Activated gamma-delta T cell treated with anti-CD3 and anti-CD28 coated beads, Interleukin-2, amount 50 U/mL, for 16 hours (primary cell): ENCODE results near the gene PCLO.

Source experiments
- DNase-seq: peaks from one replicate; pipeline ENCODE4 v3.0.0-alpha.2; 2020; ENCODE audit warnings: low read depth

Gene PCLO

DNA sequence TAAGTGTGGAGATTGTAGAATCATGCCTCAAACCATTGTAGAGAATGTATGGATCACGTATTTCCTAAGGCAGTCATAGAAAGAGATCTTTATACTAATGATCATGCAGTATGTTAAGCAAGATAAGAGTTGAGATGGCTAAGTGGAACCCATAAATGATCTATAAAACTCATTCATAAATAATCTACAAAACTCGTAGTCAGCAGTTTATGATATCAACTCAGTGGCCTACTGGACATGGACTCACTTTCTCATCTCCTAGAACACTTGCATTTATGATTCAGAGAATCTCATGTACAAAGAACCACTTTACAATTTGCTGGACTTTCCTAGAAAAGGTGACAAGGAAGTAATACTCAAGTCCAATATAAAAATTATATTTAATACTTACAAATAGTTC is 339.6 kb downstream of the PCLO start:
- DNase-seq: no peak

DNA sequence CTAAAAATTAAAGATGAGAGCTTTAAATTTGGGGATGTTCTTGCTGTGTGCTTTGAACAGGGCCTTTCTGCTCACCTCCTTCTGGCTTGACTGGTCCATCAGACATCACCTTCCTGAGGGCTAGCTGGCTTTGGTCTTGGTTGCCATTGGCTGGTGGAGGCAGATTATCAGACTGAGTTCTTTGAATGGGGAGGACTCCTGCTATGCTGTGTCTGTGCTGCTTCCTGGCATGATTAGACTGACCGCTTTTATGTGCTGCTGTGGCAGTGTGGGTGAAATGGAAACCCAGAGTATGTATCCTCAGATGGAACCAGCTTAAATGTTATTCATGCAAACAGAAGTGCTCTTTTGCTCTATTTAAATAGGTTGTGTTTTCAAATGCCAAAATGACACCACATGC is 341.6 kb downstream of the PCLO start:
- no peak for DNase-seq

DNA sequence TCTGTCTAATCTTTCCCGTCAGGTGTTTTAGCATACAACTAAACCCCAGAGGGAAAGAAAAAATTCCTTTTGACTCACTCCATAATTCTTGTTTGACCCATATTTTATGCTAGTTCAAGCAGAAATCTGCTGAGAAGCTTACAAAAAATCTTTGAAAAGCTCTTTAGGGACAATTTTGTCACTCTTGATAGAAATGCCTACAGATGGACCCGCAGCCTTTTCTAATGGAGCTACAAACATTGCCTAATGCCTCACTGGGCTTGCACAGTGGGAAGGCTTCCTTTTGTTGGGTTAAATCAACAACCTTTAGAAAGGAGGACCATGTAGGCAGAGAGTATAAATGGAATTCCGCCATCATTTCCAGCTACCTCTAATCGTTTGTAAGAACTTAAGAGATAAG is 344.5 kb downstream of the PCLO start:
- DNase-seq: no peak

DNA sequence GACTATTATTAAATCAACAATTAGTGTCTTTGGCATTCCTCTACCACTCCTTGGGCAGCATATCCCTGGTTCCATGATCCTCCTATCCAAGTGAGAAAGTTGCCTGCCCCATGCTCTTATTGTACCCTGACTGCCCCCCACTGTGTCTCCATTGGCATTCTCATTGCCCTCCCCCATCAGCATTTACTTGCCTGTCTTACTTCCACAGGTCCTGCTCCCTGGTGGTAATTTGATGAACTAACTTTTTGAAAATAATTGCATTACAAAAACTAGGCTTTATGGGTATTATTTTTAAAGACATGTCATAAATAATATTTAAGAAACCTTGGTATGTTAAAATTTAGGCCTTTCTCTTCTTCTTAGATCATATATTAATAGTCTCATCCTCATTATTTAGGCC is 346.4 kb downstream of the PCLO start:
- DNase-seq: no peak

DNA sequence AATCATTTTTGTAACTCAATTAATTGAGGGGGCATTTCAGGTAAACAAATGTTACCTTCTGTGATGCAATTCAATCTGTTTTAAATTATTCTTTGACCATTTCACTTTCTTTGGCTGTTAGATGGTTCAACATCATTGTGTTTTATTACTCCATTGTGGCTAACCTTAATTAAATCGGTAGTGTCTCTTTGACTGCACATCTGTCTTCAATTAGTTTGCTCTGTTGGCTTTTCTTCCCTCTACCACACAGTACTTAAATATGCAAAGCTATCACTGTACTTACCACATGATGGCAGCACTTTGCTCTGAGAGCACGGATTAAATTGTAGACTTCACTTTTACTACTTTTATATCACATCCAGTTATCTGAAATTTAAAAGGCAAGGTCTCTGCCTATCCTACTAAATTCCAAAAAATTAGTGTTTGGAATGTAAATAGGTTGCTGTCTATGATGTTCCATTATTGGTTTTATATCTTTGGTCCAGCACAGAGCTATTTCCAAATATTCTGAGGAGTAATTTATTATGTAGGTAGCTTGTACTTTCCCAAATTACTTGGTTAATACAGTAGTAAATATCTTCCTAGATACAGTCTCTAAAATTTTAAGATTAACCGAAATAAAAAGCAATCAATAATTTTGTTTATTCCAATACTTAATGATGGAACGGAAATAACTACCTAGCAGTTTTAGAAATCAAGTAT is 352.0 kb downstream of the PCLO start:
- DNase-seq: no peak

DNA sequence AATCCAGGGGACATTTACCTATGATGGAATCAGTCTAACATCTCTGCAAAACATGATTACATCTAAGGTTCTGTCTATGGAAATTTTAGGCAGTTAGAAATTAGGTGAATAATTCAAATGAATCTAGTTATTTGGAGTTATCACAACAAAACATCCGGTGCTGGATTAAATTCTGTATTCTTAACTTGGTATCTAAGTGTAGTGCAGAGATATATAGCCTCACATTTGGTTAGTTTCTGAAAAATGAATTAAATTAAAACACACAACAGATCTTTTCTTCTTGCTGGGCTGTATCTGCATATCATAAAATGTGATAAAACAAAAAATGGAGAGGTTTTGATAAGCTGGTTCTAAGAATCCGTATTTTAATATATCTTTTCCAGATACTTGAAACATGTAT is 354.1 kb downstream of the PCLO start:
- no peak for DNase-seq

DNA sequence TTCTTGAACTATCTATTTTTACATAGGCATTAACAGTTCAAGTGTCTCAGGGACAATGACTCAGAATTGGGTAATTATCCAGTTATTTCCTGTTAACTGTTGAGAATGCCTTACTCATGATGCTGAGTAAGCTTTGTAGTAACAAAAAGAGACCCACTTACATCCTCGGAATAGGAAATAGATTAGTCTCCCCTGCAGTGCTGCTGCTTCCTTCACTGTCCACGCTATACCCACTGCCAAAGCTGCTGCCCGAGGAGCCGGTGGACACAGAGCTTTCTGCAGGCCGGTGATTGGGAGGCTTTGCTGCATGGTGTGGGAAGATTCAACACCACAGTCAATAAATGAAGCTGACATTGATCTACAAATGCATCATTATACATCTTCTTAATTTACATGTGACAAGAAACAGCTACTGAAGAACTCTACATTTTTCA is 357.1 kb downstream of the PCLO start:
- DNase-seq: no peak

DNA sequence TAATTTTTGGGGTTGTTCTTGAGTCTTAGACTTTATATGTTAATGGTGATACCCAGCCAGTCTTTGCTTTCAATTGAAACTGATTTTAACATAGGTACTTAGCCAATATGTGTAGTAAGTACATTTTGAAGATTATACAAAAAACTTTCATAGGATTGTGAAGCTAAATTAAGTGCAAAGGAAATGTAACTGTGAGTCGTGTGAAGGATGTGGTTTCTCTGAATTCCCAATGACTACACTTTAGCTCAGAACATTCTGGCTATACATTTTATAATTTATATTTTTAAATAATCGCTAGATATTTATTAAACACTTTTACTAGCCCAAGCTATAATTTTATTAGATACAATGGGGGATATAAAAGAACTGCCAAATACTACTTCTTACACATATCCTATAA is 359.3 kb downstream of the PCLO start:
- DNase-seq: no peak

DNA sequence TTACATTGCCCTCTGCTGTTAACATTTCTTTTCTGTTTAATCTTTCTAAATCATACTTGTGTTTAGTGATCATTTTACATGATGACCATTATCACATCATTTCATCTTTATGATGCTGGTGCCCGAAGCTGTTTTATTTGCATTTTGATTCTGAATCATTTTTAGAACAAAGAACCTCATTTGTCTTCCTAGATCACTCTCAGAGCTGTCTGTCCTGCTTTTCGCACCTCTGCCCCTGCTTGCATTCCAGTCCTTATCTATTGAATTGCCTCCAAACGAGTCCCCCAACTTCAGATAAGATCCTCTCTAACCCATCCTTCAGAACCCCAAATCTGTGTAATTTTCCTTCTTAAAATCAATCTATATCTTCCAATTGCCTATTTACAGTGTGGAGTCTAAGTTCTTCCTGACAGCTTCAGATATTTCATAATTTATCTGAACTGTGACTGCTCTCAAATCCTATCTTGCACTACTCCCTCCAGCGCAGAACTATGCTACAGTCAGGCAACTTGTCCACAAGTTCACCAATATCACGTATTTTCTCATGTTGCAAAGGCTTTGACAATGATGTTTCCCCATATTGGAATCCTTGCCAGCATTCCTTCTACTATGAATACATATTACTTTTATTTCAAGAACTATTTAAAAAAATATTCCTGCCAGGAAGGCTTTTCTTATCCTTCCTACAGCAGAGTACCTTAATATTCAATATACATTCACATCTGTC is 372.6 kb downstream of the PCLO start:
- no peak for DNase-seq

DNA sequence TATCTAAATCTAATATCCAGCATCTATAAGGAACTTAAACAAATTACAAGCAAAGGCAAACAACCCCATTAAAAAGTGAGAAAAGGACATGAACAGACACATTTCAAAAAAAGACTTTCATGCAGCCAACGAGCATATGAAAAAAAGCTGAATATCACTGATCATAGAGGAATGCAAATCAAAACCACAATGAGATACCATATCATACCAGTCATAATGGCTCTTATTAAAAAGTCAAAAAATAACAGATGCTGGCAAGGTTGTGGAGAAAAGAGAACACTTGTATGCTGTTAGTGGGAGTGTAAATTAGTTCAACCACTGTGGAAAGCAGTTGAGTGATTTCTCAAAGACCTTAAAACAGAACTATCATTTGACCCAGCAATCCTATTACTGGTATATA is 384.7 kb downstream of the PCLO start:
- no peak for DNase-seq

DNA sequence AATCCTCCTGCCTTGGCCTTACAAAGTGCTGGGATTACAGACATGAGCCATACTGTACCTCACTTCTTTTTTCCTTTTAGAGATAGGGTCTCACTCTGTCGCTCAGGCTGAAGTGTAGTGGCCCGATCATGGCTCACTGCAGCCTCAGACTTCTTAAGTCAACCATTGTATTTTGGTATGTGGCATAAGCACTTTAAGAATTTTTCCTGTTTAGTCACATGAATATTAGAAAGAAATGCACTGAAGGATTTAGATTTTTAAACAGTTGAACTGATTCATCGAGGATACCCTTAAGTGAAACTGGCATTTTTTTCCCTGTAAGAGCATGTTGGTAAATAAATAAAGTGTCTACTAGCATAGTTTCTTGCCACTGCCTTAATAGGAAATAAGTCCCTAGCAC is 399.8 kb downstream of the PCLO start:
- no peak for DNase-seq

DNA sequence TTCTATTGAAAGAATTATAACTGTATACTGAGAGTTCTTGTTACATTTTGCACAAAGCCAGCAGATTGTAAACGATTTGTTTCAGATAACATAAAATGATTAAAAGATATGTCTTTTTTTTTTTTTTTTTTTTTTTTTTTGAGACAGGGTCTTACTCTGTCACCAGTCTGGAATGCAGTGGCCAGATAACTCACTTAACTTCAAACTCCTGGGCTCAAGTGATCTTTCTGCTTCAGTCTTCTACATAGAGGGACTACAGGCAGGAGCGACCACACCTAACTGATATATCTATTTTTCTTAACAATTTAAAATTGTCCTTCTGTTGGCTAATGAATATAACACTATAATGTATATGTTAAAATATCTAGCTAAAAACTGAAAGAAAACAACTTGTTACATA is 401.9 kb downstream of the PCLO start:
- no peak for DNase-seq

DNA sequence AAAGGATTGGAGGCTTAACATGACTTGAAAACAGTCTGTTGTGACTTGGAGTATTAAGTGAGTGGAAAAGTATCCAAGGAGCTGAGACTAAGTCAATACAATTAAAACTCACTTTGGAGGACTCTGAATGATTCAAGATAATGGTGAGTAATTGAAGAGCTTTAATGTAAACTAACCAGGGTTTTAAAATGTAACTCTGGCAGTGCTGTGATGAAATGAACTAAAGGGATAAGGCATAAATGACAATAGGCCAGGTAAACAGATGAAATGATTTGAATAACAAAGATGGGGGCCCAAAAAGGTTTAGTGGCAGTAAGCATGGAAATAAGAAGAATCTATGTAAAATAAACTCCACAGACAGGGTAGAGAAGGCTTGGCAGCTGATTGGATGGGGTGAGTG is 402.6 kb downstream of the PCLO start:
- no peak for DNase-seq

DNA sequence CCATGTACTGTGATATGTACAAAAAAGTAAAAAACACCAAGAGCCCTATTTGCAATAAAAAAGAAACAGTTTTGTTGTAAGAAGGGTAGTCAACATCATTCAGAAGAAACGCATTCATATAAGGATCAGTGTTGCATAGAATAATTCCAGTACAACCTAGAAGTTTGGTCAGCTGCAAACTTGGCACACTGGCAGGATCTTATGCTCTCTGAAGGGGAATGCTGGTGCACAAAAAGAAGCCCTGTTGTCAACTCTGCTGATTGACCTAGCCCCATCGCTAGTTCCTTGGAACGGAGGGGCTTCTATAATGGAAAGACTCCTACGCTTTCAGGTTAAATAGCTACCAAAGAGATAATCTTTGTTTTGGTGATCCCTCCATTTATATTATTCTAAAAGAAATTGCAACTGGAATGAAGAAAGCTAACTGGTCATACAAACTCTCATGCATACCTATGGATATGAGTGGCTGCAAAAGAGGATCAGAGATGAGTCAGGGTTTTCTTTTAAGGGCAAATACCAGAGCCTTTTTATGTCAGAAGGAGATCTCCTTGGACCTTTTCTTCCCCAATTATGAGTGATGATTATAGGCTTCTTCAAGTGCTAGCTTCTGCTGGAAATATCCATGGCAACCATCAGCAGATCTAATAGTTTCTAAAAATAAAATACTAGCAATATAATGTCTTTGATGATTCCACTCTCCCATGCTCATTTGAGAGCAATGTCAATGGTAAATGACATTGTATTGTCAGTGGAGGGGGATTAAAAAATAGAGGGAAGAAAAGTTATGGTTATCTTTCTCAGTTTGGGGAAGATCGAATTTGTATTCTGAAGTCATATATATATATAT is 406.8 kb downstream of the PCLO start:
- DNase-seq: no peak

DNA sequence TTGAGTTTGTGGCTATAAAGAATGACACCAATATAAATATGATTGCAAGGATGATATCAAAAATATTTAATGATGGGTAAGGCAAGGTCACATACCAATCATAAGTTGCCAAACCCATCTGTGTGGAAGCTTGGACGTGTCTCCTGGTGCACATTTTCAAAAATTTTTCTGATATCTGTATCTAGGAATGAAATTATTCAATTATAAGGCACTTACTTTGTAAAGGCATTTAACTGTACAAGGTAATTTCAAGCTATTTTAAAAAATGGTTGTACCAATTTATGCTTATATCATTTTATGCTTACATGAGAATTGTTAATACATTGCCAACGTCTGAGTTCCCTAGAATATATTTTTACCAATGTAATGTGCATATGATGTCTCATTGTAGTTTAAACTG is 412.7 kb downstream of the PCLO start:
- DNase-seq: no peak

DNA sequence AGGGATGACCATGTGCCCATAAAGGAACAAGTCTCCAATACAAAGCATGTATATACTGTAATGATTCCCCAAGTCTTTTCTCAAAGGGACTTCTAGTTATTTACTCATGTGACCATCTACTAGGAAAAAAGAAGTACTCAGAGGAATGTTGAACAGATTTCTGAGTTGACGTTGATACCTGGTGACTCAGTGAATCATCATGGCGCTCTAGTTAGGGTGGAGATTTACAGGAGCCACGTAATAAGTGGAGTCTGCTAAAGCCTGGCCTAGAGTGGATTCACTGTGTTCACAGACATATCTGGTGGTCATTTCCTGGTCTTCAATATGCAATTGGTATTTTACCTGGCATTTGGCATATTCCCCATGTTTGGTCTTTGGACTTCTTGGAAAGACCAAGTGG is 416.9 kb downstream of the PCLO start:
- DNase-seq: no peak

DNA sequence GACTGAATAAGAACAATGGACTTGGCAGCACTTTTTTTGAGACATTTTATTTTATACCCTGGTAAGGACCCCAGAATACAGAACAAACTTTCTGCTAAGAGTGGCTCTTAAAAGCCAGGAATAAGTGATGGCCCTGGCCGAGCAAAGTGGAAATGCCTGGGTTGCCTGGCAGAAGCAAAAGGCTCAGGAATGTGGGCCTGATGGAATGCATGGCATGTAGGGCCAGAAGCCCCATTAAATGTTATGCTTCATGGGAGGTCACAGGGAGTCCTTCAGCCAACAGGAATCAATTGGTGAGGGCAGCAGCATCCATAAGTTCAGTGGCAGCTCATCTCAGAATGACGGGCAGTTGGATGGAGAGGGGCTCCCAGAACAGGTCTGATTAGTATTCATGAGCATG is 417.6 kb downstream of the PCLO start:
- DNase-seq: no peak

DNA sequence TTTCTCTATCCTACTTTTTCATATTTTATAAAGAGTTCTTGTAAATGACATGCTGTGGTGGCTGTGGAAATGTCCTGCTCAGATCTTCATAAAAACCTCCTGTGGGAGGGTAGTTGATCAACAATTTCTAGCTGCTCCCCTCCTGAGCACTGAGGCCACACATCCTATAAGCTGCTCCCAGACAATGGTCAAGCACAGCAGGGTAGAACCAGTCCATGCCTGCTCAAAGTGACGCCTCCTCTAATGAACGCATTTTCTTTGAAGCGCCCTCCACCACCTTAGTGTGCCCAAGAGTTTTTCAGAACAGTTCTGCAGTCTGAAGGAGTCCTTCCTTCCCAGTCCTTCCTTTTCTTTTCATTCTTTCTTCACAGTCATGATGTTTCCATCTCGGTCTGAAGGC is 420.5 kb downstream of the PCLO start:
- DNase-seq: no peak

DNA sequence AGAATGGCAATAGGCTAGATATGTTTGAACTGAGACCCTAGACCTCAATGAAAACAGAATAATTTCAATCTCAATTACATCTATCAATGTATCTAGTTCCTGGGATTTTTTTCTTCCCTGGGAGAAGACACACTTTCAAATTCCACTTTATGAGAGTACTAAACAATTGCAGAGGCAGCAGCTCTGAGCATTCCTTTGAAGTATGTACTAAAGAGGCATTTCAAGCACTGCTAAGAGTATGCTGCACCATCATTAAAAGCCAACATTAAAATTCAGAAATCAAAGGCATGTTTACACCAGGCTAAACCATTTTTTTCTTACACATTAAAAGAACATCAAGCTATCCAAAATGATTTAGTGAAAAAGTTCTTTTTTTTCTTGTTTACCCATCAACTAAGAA is 421.2 kb downstream of the PCLO start:
- DNase-seq: no peak

DNA sequence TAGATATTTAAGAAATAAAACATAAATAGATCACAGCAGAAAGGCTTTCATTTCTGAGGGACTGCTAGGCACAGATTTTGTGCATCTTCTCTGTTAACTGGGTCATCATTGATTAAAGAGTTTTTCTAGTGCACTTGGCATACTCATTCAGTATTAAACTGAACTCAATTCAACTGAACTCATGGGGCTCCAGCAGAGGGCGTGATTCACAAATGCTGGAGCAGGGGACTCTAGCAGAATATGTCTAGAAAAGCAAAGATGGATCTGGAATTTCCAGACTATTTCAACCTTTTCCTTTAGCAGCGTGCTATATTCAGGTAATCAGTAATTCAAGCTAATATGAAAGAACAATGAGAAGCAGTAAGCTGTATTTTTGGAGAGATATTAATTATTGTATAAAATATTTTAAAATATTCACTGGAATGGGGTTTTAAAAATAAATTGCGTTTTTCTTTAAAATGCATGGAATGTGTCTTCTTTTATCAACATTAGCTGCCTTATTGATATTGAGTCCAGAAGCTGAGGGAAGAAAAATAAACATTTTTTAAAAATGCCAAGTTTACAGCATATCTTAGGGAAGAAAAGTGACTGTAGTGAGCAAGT is 422.3 kb downstream of the PCLO start:
- no peak for DNase-seq

DNA sequence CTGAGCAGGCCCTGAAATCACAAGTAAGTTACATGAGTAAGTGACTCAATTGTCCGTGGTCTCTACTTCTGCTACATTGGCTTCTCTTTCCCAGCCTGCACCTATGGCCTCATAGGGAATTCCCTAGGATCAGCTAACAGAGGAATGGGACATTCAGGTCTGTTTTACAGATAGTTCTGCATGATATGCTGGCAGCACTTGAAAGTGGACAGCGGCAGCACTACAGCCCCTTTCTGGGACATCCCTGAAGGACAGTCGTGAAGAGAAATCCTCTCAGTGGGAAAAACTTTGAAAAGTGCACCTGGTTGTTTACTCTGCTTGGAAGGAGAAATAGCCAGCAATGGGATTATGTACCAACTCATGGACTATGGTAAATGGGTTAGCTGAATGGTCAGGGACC is 426.1 kb downstream of the PCLO start:
- no peak for DNase-seq

DNA sequence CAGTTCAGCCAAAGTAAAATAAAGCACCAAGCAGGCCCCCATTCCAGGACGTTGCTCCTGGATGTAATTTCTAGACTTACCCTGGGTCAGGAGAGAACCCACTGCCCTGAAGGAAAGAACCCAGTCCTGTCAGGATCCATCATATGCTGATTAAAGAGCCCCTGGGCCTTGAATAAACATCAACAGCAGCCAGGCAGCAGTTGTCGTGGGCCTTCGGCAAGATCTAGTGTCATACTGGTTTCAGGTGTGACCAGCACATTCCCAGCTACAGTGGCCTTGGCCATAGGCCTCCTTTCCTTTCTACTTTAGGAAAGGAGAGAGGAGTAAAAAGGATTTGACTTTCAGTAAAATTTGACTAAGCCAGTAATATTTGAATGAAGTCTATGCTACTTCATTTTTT is 430.0 kb downstream of the PCLO start:
- DNase-seq: no peak
